ENCODE results near the gene LFNG. TPM values are rescaled to one million over a fixed set of nuclear protein-coding genes. Genes with fewer than 3 reads are reported as not detected.

Gene LFNG
- total RNA-seq, 2 experiments from 2014 or later: 96.7 to 99.8 TPM

- Histone ChIP-seq H3K4me3 (ENCODE audit: low read length) (no peak overlapping the region), H3K27me3 (ENCODE audit: control insufficient read depth in 1 of 2, insufficient read depth in 2 of 2, low read length in 2 of 2) (no peaks in the 10 kb centered on the region), H3K36me3 (ENCODE audit: insufficient read depth, low read length) (peaks cover 10% of the 10 kb centered on the region), H3K27ac (ENCODE audit: low read depth in 1 of 2, low read length in 2 of 2) (no peak overlapping the region), H3K4me1 (ENCODE audit: insufficient read depth, low read length) (peaks cover 13% of the 10 kb centered on the region), H3K9me3 (ENCODE audit: control insufficient read depth in 1 of 2, insufficient read depth in 1 of 2, low read length in 2 of 2) (no peaks in the 10 kb centered on the region)
- TF ChIP-seq CTCF (IDR thresholded peaks at IDR 0.05): no peak
- POLR2A ChIA-PET: no interaction called here
- Mint-ChIP-seq H3K36me3 (ENCODE audit: low read depth) (peaks cover 10% of the 10 kb centered on the region), H3K9me3 (no peaks in the 10 kb centered on the region), H3K4me3 (no peak overlapping the region), H3K4me1 (ENCODE audit: low read depth) (peaks cover 22% of the 10 kb centered on the region), H3K27me3 (no peaks in the 10 kb centered on the region), H3K27ac (no peak overlapping the region)
- intact Hi-C loops (cut with DNase I, micrococcal nuclease): loop anchor here (5.0 to 10.0 kb wide), 2 partner anchors 116 to 146 kb away; no protein-coding TSS in a partner anchor
- DNase-seq (no peak), ATAC-seq (ENCODE audit: poor library complexity) (no peak)
- CTCF ChIA-PET: interaction anchor here (1.4 kb wide), 1 partner anchor 117 kb away, joined by 3 read pairs; no protein-coding TSS in a partner anchor
These were observed 49.1 kb downstream of the LFNG start for GRCh38 chr7:2568521-2569223.

- CTCF ChIA-PET: no interaction called here
- POLR2A ChIA-PET: no interaction called here
- H3K9me3 Mint-ChIP-seq: no peaks in the 10 kb centered on the region
- H3K27me3 Mint-ChIP-seq: no peaks in the 10 kb centered on the region
- peaks cover 17% of the 10 kb centered on the region for H3K36me3 Mint-ChIP-seq (ENCODE audit: low read depth)
- TF ChIP-seq CTCF (IDR thresholded peaks at IDR 0.05): no peak
- Histone ChIP-seq H3K4me3 (ENCODE audit: low read length) (no peak overlapping the region), H3K36me3 (ENCODE audit: insufficient read depth, low read length) (peaks cover 13% of the 10 kb centered on the region), H3K9me3 (ENCODE audit: control insufficient read depth in 1 of 2, insufficient read depth in 1 of 2, low read length in 2 of 2) (no peaks in the 10 kb centered on the region), H3K4me1 (ENCODE audit: insufficient read depth, low read length) (peaks cover 13% of the 10 kb centered on the region), H3K27me3 (ENCODE audit: control insufficient read depth in 1 of 2, insufficient read depth in 2 of 2, low read length in 2 of 2) (no peaks in the 10 kb centered on the region), H3K27ac (ENCODE audit: low read depth in 1 of 2, low read length in 2 of 2) (no peak overlapping the region)
- ATAC-seq (ENCODE audit: poor library complexity): no peak
- peaks cover 22% of the 10 kb centered on the region for H3K4me1 Mint-ChIP-seq (ENCODE audit: low read depth)
- no peak overlapping the region for H3K4me3 Mint-ChIP-seq
- no peak overlapping the region for H3K27ac Mint-ChIP-seq
- DNase-seq: no peak
- intact Hi-C loops (cut with DNase I, micrococcal nuclease): loop anchor here (5.0 to 10.0 kb wide), 2 partner anchors 117 to 145 kb away; no protein-coding TSS in a partner anchor
These were observed 49.8 kb downstream of the LFNG start for GRCh38 chr7:2569421-2569820.

GRCh38 chr7:2570021-2570420, 50.4 kb downstream of the LFNG start:
- peaks cover 23% of the 10 kb centered on the region for H3K36me3 Mint-ChIP-seq (ENCODE audit: low read depth)
- no peaks in the 10 kb centered on the region for H3K9me3 ChIP-seq (ENCODE audit: control insufficient read depth in 1 of 2, insufficient read depth in 1 of 2, low read length in 2 of 2)
- H3K27ac ChIP-seq (ENCODE audit: low read depth in 1 of 2, low read length in 2 of 2): no peak overlapping the region
- H3K27ac Mint-ChIP-seq: no peak overlapping the region
- H3K27me3 Mint-ChIP-seq: no peaks in the 10 kb centered on the region
- ChIA-PET CTCF (no interaction called here), POLR2A (no interaction called here)
- no peaks in the 10 kb centered on the region for H3K27me3 ChIP-seq (ENCODE audit: control insufficient read depth in 1 of 2, insufficient read depth in 2 of 2, low read length in 2 of 2)
- H3K36me3 ChIP-seq (ENCODE audit: insufficient read depth, low read length): peaks cover 14% of the 10 kb centered on the region
- H3K4me3 Mint-ChIP-seq: no peak overlapping the region
- DNase-seq (no peak), ATAC-seq (ENCODE audit: poor library complexity) (no peak)
- no peak overlapping the region for H3K4me3 ChIP-seq (ENCODE audit: low read length)
- H3K9me3 Mint-ChIP-seq: no peaks in the 10 kb centered on the region
- no peak for TF ChIP-seq CTCF (IDR thresholded peaks at IDR 0.05)
- intact Hi-C loops (cut with DNase I, micrococcal nuclease): loop anchor here in 1 of 2 experiments (5.0 kb wide), 1 partner anchor 118 kb away; no protein-coding TSS in a partner anchor
- peaks cover 17% of the 10 kb centered on the region for H3K4me1 Mint-ChIP-seq (ENCODE audit: low read depth)
- H3K4me1 ChIP-seq (ENCODE audit: insufficient read depth, low read length): peaks cover 13% of the 10 kb centered on the region
